NCI-H2081 treated with DMSO at 0.1 percent for 48 hours (cell line): Measurements from ENCODE around the gene PPIE.

Experiments
- DNase-seq: peaks from one replicate; lab custom pipeline; 2025; lab: John Stamatoyannopoulos, UW

Gene PPIE

GRCh38 chr1:39805385-39805784, 66.7 kb downstream of the PPIE start:
- DNase-seq: no peak

GRCh38 chr1:39808784-39809517, 70.3 kb downstream of the PPIE start:
- no peak for DNase-seq

- DNase-seq: no peak
Observed at GRCh38 chr1:39812913-39813312, 74.2 kb downstream of the PPIE start.
